ENCODE measurements around the gene IGFBP3. TPM values are rescaled to one million over a fixed set of nuclear protein-coding genes. Genes with fewer than 3 reads are reported as not detected.
A peak's percentile ranks its signal among the peaks of the same experiment; 100 is the strongest.

Gene IGFBP3
- total and polyA plus RNA-seq, 2 of the 13 experiments (the other 11 are each of a cell fraction or from before 2014, with no cell fraction given): 57.5 TPM; not detected in 1

- TF ChIP-seq CEBPB (IDR thresholded peaks at IDR 0.05; ENCODE audit: borderline replicate concordance, low read depth, low read length): no peak
- TF ChIP-seq ZFAT (CRISPR knock-in tag; conservative IDR thresholded peaks at IDR 0.05): no peak
- TF ChIP-seq ZBTB1 (CRISPR knock-in tag; IDR thresholded peaks at IDR 0.05; ENCODE audit: borderline replicate concordance): no peak
- TF ChIP-seq SMAD1 (CRISPR knock-in tag; IDR thresholded peaks at IDR 0.05; ENCODE audit: borderline replicate concordance, low read depth): no peak
- peak; percentile 27; the same call in 1 of the 2 replicates for TF ChIP-seq ZNF225 (CRISPR knock-in tag; IDR thresholded peaks at IDR 0.05)
- no peak for TF ChIP-seq HOXD1 (CRISPR knock-in tag; IDR thresholded peaks at IDR 0.05)
- TF ChIP-seq JDP2 (CRISPR knock-in tag; IDR thresholded peaks at IDR 0.05; ENCODE audit: borderline replicate concordance): no peak
- TF ChIP-seq ZNF878 (CRISPR knock-in tag; IDR thresholded peaks at IDR 0.05): no peak
- TF ChIP-seq ZNF549 (CRISPR knock-in tag; IDR thresholded peaks at IDR 0.05): no peak
- no peak for TF ChIP-seq GPN1 (CRISPR knock-in tag; IDR thresholded peaks at IDR 0.05; ENCODE audit: borderline replicate concordance)
- TF ChIP-seq SNAPC4 (CRISPR knock-in tag; IDR thresholded peaks at IDR 0.05): no peak
- no peak for TF ChIP-seq THAP7 (CRISPR knock-in tag; IDR thresholded peaks at IDR 0.05)
- TF ChIP-seq ZFP36 (IDR thresholded peaks at IDR 0.05; ENCODE audit: borderline replicate concordance, low read depth, low read length, partially characterized antibody): no peak
- no peak for TF ChIP-seq BCL6 (CRISPR knock-in tag; IDR thresholded peaks at IDR 0.05)
- no peak for TF ChIP-seq RBM22 (optimal IDR thresholded peaks at IDR 0.05; ENCODE audit: low read length)
- no peak for TF ChIP-seq JARID2 (CRISPR knock-in tag; IDR thresholded peaks at IDR 0.05; ENCODE audit: insufficient replicate concordance)
- no peak for TF ChIP-seq BRF2 (CRISPR knock-in tag; IDR thresholded peaks at IDR 0.05)
- TF ChIP-seq KMT2B (CRISPR knock-in tag; IDR thresholded peaks at IDR 0.05): no peak
- TF ChIP-seq KLF12 (CRISPR knock-in tag; IDR thresholded peaks at IDR 0.05; ENCODE audit: borderline replicate concordance): 0 out of 2 replicates have a peak, but pooled peaks have one; percentile 2
- no peak for TF ChIP-seq ZSCAN21 (CRISPR knock-in tag; IDR thresholded peaks at IDR 0.05; ENCODE audit: borderline replicate concordance)
- TF ChIP-seq ZNF121 (CRISPR knock-in tag; IDR thresholded peaks at IDR 0.05): no peak
- no peak for TF ChIP-seq NR3C1 (CRISPR knock-in tag; IDR thresholded peaks at IDR 0.05)
- TF ChIP-seq TEF (CRISPR knock-in tag; IDR thresholded peaks at IDR 0.05): no peak
Observed at GRCh38 chr7:45880433-45880860, 40.6 kb downstream of the IGFBP3 start (continued).

Measured in HepG2 (cell line).